HepG2 (cell line): ENCODE results near the gene SGSM1. TPM values are rescaled to one million over a fixed set of nuclear protein-coding genes. Genes with fewer than 3 reads are reported as not detected.
A peak's percentile ranks its signal among the peaks of the same experiment; 100 is the strongest.

ENCODE experiments used
- ETS1 ChIP-seq: sonication (generic); formaldehyde crosslinking; IDR thresholded peaks from 2 replicates; pipeline ENCODE4 v1.4.0; 2020; ENCODE audit warnings: missing genetic modification reagents
- HMG20B ChIP-seq: conservative IDR thresholded peaks from 2 replicates; pipeline ENCODE4 v1.6.1; 2016; ENCODE audit warnings: missing genetic modification reagents, missing compliant biosample characterization
- HNRNPL ChIP-seq: fragments of 200-400 bp; formaldehyde crosslinking; IDR thresholded peaks from 2 replicates; pipeline ENCODE4 v1.6.1; 2017; ENCODE audit warnings: mild to moderate bottlenecking, low read depth, low read length
- MYC ChIP-seq: sonication (generic); formaldehyde crosslinking; IDR thresholded peaks from 2 replicates; pipeline ENCODE4 v1.9.0; 2021; ENCODE audit warnings: missing genetic modification reagents, borderline replicate concordance
- NFIB ChIP-seq: sonication (generic); formaldehyde crosslinking; IDR thresholded peaks from 2 replicates; pipeline ENCODE4 v1.9.0; 2021; ENCODE audit warnings: missing genetic modification reagents, mild to moderate bottlenecking, borderline replicate concordance
- SAP130 ChIP-seq: IDR thresholded peaks from 2 replicates; pipeline ENCODE4 v1.6.1; 2016; ENCODE audit warnings: low read depth
- SP140L ChIP-seq: sonication (generic); formaldehyde crosslinking; IDR thresholded peaks from 2 replicates; pipeline ENCODE4 v1.4.0; 2020; ENCODE audit warnings: missing genetic modification reagents, borderline replicate concordance
- TBL1XR1 ChIP-seq: fragments of 150-350 bp; IDR thresholded peaks from 2 replicates; pipeline ENCODE4 v1.6.1; 2014; ENCODE audit warnings: borderline replicate concordance, low read length; ENCODE audit not compliant: partially characterized antibody
- TBX2 ChIP-seq: sonication (generic); formaldehyde crosslinking; IDR thresholded peaks from 2 replicates; pipeline ENCODE4 v1.5.0; 2020; ENCODE audit warnings: missing genetic modification reagents, mild to moderate bottlenecking, borderline replicate concordance
- THAP7 ChIP-seq: sonication (generic); formaldehyde crosslinking; IDR thresholded peaks from 2 replicates; pipeline ENCODE4 v1.8.1; 2023; ENCODE audit warnings: mild to moderate bottlenecking, missing genetic modification reagents
- THRA ChIP-seq: sonication (generic); formaldehyde crosslinking; IDR thresholded peaks from 2 replicates; pipeline ENCODE4 v1.4.0; 2020; ENCODE audit warnings: missing genetic modification reagents, borderline replicate concordance
- ZFY ChIP-seq: sonication (generic); formaldehyde crosslinking; IDR thresholded peaks from 2 replicates; pipeline ENCODE4 v1.4.0; 2020; ENCODE audit warnings: missing genetic modification reagents
- ZMYM3 ChIP-seq: sonication (generic); formaldehyde crosslinking; IDR thresholded peaks from 2 replicates; pipeline ENCODE4 v1.5.1; 2020; ENCODE audit warnings: mild to moderate bottlenecking, missing genetic modification reagents
- ZNF232 ChIP-seq: sonication (generic); formaldehyde crosslinking; IDR thresholded peaks from 2 replicates; pipeline ENCODE4 v1.4.0; 2020; ENCODE audit warnings: missing genetic modification reagents, borderline replicate concordance
- ZNF331 ChIP-seq: sonication (generic); formaldehyde crosslinking; IDR thresholded peaks from 2 replicates; pipeline ENCODE4 v1.4.0; 2020; ENCODE audit warnings: missing genetic modification reagents
- ZNF574 ChIP-seq: sonication (generic); formaldehyde crosslinking; IDR thresholded peaks from 2 replicates; pipeline ENCODE4 v1.4.0; 2020; ENCODE audit warnings: missing genetic modification reagents
- polyA plus RNA-seq, 8 experiments: library from polyadenylated mRNA; depleted of rRNA in 3 of 8; stranded (reverse) in 7 of 8; unstranded in 1 of 8; fragments of >200 nt; fragmentation: Illumina TruSeq in 4 of 8; extraction: Trizol in 4 of 8; gene quantifications; 2 replicates each; pipeline versions ENCODE4 v1.2.1 to v1.2.3, GENCODE V29; 2011 to 2016; ENCODE audit warnings: low read depth in 4 of 8, missing spikeins in 1 of 8, mixed read lengths in 1 of 8; ENCODE audit not compliant: insufficient read depth in 1 of 8
- total RNA-seq, 5 experiments: library from RNA; depleted of rRNA; stranded (reverse); fragments of >200 nt; fragmentation: Illumina TruSeq; extraction: Trizol; gene quantifications; 2 replicates each; pipeline ENCODE4 v1.2.3, GENCODE V29; 2016; ENCODE audit warnings: low read depth in 1 of 5
- TF ChIP-seq, protein P1 (sequence below): sonication (generic); formaldehyde crosslinking; IDR thresholded peaks from 2 replicates; pipeline ENCODE4 v1.4.0; 2020; ENCODE audit warnings: missing genetic modification reagents
- TF ChIP-seq, protein P2 (sequence below): IDR thresholded peaks from 2 replicates; pipeline ENCODE4 v1.6.1; 2016; ENCODE audit warnings: low read depth

Gene SGSM1
- total and polyA plus RNA-seq, 2 of the 13 experiments (the other 11 are each of a cell fraction or from before 2014, with no cell fraction given): 0.07 TPM; not detected in 1

- TF ChIP-seq ETS1 (CRISPR knock-in tag) (no peak), SAP130 (CRISPR knock-in tag) (0 out of 2 replicates have a peak, but pooled peaks have one; percentile 13), NFIB (CRISPR knock-in tag) (no peak), SP140L (CRISPR knock-in tag) (no peak), ZMYM3 (0 out of 2 replicates have a peak, but pooled peaks have one; percentile 19), MYC (CRISPR knock-in tag) (0 out of 2 replicates have a peak, but pooled peaks have one; percentile 20), HNRNPL (no peak), ZNF331 (0 out of 2 replicates have a peak, but pooled peaks have one; percentile 33), ZFY (peak; percentile 42; the same call in 1 of the 2 replicates), TBX2 (0 out of 2 replicates have a peak, but pooled peaks have one; percentile 44), HMG20B (CRISPR knock-in tag) (0 out of 2 replicates have a peak, but pooled peaks have one; percentile 27), ZNF232 (CRISPR knock-in tag) (no peak), TBL1XR1 (no peak), ZNF574 (CRISPR knock-in tag) (0 out of 2 replicates have a peak, but pooled peaks have one; percentile 12), THAP7 (CRISPR knock-in tag) (no peak), THRA (0 out of 2 replicates have a peak, but pooled peaks have one; percentile 11)
- TF ChIP-seq, protein P1, sequence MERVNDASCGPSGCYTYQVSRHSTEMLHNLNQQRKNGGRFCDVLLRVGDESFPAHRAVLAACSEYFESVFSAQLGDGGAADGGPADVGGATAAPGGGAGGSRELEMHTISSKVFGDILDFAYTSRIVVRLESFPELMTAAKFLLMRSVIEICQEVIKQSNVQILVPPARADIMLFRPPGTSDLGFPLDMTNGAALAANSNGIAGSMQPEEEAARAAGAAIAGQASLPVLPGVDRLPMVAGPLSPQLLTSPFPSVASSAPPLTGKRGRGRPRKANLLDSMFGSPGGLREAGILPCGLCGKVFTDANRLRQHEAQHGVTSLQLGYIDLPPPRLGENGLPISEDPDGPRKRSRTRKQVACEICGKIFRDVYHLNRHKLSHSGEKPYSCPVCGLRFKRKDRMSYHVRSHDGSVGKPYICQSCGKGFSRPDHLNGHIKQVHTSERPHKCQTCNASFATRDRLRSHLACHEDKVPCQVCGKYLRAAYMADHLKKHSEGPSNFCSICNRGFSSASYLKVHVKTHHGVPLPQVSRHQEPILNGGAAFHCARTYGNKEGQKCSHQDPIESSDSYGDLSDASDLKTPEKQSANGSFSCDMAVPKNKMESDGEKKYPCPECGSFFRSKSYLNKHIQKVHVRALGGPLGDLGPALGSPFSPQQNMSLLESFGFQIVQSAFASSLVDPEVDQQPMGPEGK (CRISPR knock-in tag): no peak
- TF ChIP-seq, protein P2, sequence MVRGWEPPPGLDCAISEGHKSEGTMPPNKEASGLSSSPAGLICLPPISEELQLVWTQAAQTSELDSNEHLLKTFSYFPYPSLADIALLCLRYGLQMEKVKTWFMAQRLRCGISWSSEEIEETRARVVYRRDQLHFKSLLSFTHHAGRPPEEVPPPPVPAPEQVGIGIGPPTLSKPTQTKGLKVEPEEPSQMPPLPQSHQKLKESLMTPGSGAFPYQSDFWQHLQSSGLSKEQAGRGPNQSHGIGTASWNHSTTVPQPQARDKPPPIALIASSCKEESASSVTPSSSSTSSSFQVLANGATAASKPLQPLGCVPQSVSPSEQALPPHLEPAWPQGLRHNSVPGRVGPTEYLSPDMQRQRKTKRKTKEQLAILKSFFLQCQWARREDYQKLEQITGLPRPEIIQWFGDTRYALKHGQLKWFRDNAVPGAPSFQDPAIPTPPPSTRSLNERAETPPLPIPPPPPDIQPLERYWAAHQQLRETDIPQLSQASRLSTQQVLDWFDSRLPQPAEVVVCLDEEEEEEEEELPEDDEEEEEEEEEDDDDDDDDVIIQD (CRISPR knock-in tag): no peak
Observed at GRCh38 chr22:24969560-24970301, 163.7 kb downstream of the SGSM1 start (continued).
